ENCODE data around the gene PTTG1. TPM values are rescaled to one million over a fixed set of nuclear protein-coding genes. Genes with fewer than 3 reads are reported as not detected.
A peak's percentile ranks its signal among the peaks of the same experiment; 100 is the strongest.

Gene PTTG1
- total and polyA plus RNA-seq, 2 of the 4 experiments (the other 2 are of a cell fraction): 98.6 to 118 TPM

GRCh38 chr5:160441311-160441781, 19.7 kb downstream of the PTTG1 start:
- BruUV-seq (replicated peaks): no TSS peak
- dilution Hi-C loops (cut with HindIII; ENCODE audit: low sequenced_read_pairs, unreplicated experiment) (no loop called here), intact Hi-C loops (cut with micrococcal nuclease) (no loop called here), in situ Hi-C loops (cut with MboI; ENCODE audit: low sequenced_read_pairs) (no loop called here)
- H4K5ac ChIP-seq (ENCODE audit: low read depth, low read length): no peak overlapping the region
- peaks cover 3% of the 10 kb centered on the region; the same call in 1 of the 2 replicates for H3K4me1 ChIP-seq (ENCODE audit: control insufficient read depth, insufficient read depth, low read length)
- no peak overlapping the region for H3K14ac ChIP-seq (replicated peaks; ENCODE audit: low read depth, low read length)
- peak overlapping the region; percentile 61 for H2AFZ ChIP-seq (replicated peaks; ENCODE audit: low read length, poor library complexity)
- no peak overlapping the region for H2AK5ac ChIP-seq (ENCODE audit: low read depth, low read length)
- H2AK9ac ChIP-seq (replicated peaks; ENCODE audit: low read depth, low read length, poor library complexity): no peak overlapping the region
- H3K23ac ChIP-seq (ENCODE audit: low read depth, low read length): no peak overlapping the region
- CTCF ChIA-PET: no interaction called here
- H3K56ac ChIP-seq (ENCODE audit: extremely low read depth, insufficient read depth, low read length): no peak overlapping the region
- no peak overlapping the region for H4K8ac ChIP-seq (ENCODE audit: low read depth in 2 of 2, low read length in 2 of 2)
- no peaks in the 10 kb centered on the region for H3K9me1 ChIP-seq (ENCODE audit: insufficient read depth, low read length)
- H4K20me1 ChIP-seq (ENCODE audit: insufficient read depth, low read length): no peaks in the 10 kb centered on the region
- ATAC-seq (ENCODE audit: low read depth) (peak; percentile 40; the same call in 1 of the 2 replicates), DNase-seq (peak; percentile 58)
- H3K4me2 ChIP-seq (ENCODE audit: low read depth, low read length): no peak overlapping the region
- no peaks in the 10 kb centered on the region for H3K9me3 ChIP-seq (ENCODE audit: control insufficient read depth, insufficient read depth, low read length)
- H3K4me3 ChIP-seq (ENCODE audit: insufficient read depth, low read depth, low read length): no peak overlapping the region
- H2BK20ac ChIP-seq (ENCODE audit: low read depth, low read length): no peak overlapping the region
- no peaks in the 10 kb centered on the region for H3K36me3 ChIP-seq (ENCODE audit: control insufficient read depth, insufficient read depth, low read length)
- H2BK15ac ChIP-seq (ENCODE audit: low read depth, low read length): no peak overlapping the region
- no peak overlapping the region for H2BK120ac ChIP-seq (ENCODE audit: low read depth, low read length)
- H3K9ac ChIP-seq (ENCODE audit: low read depth, low read length): no peak overlapping the region
- H3K27me3 ChIP-seq (ENCODE audit: control insufficient read depth, insufficient read depth, low read length): no peaks in the 10 kb centered on the region
- no peak overlapping the region for H4K91ac ChIP-seq (ENCODE audit: insufficient read depth, low read depth, low read length)
- H3K4ac ChIP-seq (ENCODE audit: low read depth, low read length): no peak overlapping the region
- no peak overlapping the region for H3K18ac ChIP-seq (ENCODE audit: low read depth, low read length)
- H2BK5ac ChIP-seq (ENCODE audit: low read depth, low read length, poor library complexity, severe bottlenecking): no peak overlapping the region
- H3K79me1 ChIP-seq (ENCODE audit: low read depth in 1 of 2, low read length in 2 of 2): no peaks in the 10 kb centered on the region
- TF ChIP-seq ELK1 (IDR thresholded peaks at IDR 0.05; ENCODE audit: borderline replicate concordance, low read depth, low read length) (no peak), NFE2L2 (IDR thresholded peaks at IDR 0.05; ENCODE audit: low read depth, low read length) (no peak), RFX5 (IDR thresholded peaks at IDR 0.05; ENCODE audit: low read depth, low read length) (no peak), CHD1 (IDR thresholded peaks at IDR 0.05; ENCODE audit: low read depth, low read length) (no peak), CEBPB (IDR thresholded peaks at IDR 0.05; ENCODE audit: low read depth, low read length) (no peak), USF2 (IDR thresholded peaks at IDR 0.05; ENCODE audit: low read depth, low read length) (no peak), RAD21 (IDR thresholded peaks at IDR 0.05; ENCODE audit: low read length) (no peak), MAZ (IDR thresholded peaks at IDR 0.05; ENCODE audit: borderline replicate concordance, low read depth, low read length) (no peak), RCOR1 (IDR thresholded peaks at IDR 0.05; ENCODE audit: insufficient replicate concordance, low read length) (no peak), SMC3 (IDR thresholded peaks at IDR 0.05; ENCODE audit: low read depth, low read length) (no peak), CTCF (conservative IDR thresholded peaks at IDR 0.05; ENCODE audit: low read depth, low read length) (no peak), FOS (IDR thresholded peaks at IDR 0.05; ENCODE audit: low read depth, low read length) (no peak), MAFK (IDR thresholded peaks at IDR 0.05; ENCODE audit: low read depth, low read length) (no peak), MXI1 (IDR thresholded peaks at IDR 0.05; ENCODE audit: borderline replicate concordance, low read depth, low read length) (no peak)
- 50% methylated on average over 1 of the region's 1 CpG; no CpG with 5 or more reads in 1 of the 2 experiments for WGBS, 2 experiments (ENCODE audit: extremely low coverage in 2 of 2, insufficient read length in 1 of 2)
- POLR2A ChIA-PET (ENCODE audit: unreplicated experiment): no interaction called here
- no peak overlapping the region for H3K27ac ChIP-seq (ENCODE audit: insufficient read depth, low read length)

Measured in IMR-90 (cell line).